Measurements from ENCODE around the gene PACSIN1.
A peak's percentile ranks its signal among the peaks of the same experiment; 100 is the strongest.

The PACSIN1 gene, protein sequence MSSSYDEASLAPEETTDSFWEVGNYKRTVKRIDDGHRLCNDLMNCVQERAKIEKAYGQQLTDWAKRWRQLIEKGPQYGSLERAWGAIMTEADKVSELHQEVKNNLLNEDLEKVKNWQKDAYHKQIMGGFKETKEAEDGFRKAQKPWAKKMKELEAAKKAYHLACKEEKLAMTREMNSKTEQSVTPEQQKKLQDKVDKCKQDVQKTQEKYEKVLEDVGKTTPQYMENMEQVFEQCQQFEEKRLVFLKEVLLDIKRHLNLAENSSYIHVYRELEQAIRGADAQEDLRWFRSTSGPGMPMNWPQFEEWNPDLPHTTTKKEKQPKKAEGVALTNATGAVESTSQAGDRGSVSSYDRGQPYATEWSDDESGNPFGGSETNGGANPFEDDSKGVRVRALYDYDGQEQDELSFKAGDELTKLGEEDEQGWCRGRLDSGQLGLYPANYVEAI
- 12.0 to 12.2 reads per million in 2 donors for total RNA-seq

DNA sequence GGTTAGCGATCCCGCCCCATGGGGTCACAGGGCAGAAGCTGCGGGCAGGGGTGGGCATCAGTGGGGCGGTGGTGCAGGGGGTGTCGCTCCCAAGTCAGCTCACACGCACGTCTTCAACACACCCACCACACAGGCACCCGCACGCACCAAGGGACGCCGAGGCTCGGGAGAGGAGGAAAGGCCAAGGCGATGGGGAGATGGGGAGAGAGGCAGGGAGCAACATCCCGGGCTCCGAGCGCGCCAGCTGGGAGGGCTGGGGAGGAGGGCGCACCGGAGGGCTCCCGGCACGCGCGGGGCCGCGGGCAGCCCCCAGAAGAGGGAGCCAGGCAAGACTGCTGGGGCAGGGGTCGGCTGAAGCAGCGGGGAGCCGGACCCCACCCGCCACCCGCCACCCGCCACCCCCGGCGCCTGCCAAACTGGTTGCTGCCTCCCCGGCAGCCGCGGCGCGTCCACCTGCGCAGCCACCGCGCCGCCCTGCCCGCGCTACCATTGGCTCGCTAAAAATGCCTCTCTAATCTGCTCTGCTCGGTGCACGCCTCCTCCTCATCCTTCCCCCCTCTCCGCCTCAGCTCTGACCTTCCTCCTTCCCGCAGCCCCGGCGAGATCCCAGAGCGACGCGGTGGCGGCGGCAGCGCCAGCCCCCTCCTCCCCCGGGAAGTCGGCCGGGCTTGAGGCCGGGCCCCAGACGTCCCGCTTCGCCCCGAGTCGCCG, at the start of gene PACSIN1:
PACSIN1 (plus strand) TSS at position 546 of the 711 bp plus-strand sequence. CDS start 60,230 bp downstream, outside the sequence.
- no peak for DNase-seq

DNA sequence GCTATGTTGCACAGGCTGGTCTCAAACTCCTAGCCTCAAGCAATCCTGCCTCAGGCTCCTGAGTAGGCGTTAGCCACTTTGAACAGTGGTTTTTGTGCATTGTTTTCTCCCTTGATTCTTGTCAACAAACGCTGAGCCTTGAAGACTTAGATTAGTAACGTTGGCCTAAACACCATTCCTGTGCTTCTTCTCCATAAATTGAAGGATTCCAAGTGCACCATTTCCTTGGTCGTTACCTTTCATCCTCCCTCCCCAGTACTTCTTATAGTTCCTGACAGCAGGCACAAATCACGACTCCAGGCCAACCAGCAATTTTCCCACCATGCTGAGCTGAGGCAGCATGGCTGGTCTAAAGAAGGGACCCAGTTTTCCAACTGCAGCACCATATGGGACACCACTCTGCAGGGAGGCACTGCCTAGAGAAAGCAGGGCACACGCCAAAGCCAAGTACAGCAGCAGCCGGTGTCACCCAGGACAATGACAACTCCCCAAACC, 49.0 kb upstream of the PACSIN1 start:
- DNase-seq: no peak

DNA sequence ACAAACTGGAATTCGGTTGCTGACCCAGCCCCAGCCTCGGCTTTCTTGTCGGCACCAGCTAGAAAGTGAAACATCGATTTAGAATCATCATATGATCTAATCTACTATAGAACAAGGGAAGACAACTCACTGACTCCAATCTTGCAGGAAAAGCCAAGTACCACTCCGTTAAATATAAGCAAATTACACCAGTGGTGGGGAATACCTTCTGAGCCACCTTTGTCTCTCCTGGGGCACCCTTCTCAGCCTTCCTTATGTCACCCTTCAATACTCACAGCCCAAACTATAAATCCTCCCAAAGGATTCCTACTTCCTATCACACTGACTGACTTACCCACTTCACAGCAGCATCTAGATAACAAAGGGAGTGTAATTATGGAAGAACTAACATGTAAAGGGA, 47.5 kb upstream of the PACSIN1 start:
- DNase-seq: no peak

DNA sequence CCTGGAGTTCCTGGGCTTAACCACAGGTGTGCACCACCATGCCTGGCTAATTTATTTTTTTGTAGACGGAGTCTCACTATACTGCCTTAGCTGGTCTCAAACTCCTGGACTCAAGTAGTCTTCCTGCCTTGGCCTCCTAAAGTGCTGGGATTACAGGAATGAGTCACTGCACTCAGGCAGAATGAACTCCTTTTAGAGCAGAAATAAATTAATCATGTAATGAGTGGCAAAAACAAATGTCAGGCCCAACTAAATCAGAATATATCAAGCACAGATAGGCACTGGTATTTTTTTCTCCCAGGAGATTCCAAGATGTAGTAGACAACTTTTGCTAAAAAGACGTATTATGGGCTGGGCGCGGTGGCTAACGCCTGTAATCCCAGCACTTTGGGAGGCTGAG, 42.6 kb upstream of the PACSIN1 start:
- no peak for DNase-seq

DNA sequence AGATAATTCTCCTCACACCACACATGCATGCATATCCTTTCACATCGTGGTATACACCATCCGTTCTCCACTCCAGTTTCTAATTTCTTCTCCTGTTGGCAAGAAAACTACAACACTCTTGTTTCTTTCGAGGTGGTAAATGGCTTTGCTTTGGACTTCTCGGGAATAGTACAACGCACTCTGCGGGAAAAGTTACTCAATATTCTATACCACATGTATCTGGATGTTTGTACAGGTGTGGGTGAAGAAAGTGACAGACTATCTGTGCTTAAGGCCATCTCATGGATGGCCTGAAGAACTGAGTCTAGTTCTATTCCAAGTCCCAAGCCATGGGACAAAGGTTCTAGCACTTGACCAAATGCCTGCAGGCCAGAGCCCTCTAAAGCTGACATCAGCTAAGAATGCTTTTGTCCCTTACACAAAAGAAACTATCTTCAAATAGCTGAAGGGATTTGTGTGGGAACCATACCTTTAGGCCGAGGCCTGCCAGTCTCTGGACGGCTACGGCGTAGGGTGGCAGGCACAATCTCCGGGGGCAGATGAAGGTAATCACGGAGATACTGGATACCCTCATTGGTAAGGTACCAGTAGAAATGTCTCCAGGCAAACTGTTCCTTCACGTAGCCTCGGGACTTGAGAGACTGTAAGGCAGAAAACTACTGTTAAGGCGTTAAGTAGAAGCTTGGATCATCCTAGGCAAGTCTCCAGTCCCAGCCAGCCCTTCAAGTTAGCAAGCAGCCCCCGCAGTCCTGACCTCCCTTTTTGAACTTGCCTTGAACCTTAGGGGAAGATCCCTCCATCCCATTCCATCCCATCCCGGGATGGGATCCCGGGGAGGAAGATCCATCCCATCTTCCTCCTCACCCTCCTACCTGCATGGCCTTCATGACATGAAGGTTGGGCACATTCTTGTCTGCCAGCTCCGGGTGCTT, 41.4 kb upstream of the PACSIN1 start:
- no peak for DNase-seq

DNA sequence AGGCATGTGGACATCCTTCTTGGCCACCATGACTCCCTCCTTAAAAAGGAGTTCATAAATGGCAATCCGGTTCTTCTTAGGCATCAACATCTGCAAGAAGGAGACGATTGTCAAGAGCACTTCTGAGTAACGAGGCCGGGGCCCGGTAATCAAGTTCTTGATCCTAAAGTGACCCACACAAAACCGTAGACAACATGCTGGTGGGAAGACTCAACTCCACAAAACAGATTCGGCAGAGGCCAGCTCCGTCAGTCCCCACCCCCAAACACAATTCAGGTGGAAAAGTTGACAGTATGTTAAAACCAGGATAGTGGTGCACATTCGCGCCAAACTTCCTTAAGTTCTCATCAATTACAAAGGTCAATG, 40.8 kb upstream of the PACSIN1 start:
- no peak for DNase-seq

DNA sequence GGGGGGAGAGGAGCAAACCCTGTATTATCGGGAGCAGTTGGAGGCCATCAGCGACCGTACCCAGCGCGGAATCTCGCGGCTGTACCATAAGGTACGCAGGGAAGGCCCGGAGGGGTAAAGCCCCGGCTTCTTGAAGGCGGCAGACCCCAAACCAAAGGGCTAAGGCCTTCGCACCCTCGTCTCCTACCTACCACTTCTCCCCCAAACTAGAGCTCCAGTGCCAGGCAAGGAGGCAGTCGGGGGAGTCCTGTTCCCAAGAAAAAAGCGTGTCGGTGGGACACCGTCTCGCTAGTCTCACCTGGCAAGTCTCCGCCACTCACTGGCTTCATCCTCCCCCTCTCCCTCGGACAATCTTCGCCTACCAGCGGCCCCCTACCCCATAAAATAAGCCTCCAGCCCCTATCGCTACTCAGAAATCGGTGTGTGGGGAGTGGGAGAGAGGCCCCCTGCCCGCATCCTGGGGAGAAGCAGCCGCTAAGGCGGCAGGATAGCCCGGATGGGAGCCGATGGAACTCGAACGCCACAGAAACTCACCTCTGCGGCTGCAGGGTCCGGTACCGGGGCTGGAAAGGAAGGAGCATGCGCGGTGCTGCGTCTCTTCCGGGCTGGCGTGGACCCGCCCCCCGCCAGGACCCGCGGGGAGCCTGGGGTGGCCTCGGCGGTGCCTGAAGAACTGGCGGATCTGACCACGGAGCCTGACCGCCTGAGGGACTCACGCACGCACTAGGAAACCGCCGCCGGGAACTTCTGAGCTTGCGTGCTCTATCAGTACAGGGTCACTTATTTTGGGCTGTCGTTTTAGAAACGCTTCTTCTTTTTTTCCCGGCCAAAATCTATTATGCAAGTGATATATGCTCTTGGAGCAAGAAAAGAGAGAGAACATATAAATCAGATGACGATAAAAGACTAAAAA, 40.1 kb upstream of the PACSIN1 start, which contains the start of gene RPS10:
RPS10 (minus strand) TSS at position 572 of the 913 bp plus-strand sequence. CDS start 848 bp downstream, outside the sequence.
- peak; percentile 75 for DNase-seq

DNA sequence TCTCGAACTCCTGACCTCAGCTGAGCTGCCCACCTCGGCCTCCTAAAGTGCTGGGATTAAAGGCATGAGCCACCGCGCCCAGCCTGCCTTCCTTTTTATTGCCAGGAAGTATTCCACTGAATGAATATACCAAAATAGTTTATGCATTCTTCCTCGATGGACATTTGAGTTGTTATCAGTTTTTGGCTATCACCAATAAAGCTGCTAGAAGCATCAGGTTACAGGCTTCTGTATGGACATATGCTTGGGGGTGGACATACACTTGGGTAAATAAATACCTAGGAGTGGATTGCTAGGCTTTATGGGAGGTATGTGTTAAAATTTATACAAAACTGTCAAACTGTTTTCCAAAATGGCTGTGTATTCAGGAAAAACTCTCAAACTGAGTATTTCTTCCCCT, 30.0 kb upstream of the PACSIN1 start:
- DNase-seq: no peak

DNA sequence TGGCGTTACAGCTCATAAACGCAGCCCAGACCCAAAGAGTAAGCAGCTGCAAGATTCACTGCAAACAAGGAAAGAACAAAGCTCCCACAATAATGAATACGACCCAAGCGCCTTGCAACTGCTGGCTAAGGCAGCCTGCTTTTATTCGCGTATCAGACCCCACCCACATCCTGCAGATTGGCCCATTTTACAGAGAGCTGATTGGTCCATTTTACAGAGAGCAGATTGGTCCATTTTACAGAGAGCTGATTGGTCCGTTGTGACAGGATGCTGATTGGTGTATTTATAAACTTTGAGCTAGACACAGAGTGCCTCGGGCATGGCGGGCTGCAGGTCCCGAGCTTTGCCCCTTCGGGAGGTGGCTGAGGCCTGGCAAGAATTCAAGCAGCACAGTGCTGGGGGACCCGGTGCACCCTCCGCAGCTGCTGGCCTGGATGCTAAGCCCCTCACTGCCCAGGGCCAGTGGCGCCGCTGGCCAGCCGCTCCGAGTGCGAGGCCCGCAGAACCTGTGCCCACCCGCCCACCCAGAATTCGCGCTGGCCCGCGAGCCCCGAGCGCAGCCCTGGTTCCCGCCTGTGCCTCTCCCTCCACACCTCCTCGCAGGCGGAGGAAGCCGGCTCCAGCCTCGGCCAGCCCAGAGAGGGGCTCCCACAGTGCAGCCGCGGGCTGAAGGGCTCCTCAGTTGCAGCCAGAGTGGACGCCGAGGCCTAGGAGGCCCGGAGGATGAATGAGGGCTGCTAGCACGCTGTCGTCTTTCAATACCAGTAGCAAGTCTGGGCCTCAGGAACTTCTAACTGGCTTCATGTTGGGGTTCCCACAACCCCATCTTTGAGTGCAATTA, 28.9 kb upstream of the PACSIN1 start:
- DNase-seq: no peak

DNA sequence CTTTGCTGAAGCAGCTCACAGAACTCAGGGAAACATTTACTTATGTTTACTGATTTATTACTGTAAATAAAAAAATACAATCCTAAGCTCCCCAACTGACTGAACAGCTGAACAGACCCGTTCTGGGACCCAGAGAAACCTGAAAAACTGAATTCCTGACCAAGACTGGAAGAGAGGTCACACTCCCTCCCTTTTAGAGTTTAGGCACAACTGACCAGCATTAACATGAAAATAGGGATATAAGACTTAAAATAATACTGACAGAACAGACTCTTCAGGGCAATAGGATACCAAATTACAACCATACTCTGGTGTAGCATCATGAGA, 28.3 kb upstream of the PACSIN1 start:
- no peak for DNase-seq

DNA sequence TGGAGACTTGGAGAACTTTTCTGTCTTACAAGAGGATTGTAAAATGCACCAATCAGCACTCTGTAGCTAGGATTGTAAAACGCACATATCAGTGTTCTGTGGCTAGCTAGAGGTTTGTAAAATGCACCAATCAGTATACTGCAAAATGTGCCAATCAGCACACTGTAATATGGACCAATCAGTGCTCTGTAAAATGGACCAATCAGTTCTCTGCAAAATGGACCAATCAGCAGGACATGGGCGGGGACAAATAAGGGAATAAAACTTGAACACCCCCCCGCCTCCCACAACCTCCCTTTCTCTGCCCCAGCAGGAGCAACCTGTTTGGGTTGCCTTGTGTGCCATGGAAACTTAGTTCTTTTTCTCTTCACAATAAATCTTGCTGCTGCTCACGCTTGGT, 27.2 kb upstream of the PACSIN1 start:
- DNase-seq: no peak

DNA sequence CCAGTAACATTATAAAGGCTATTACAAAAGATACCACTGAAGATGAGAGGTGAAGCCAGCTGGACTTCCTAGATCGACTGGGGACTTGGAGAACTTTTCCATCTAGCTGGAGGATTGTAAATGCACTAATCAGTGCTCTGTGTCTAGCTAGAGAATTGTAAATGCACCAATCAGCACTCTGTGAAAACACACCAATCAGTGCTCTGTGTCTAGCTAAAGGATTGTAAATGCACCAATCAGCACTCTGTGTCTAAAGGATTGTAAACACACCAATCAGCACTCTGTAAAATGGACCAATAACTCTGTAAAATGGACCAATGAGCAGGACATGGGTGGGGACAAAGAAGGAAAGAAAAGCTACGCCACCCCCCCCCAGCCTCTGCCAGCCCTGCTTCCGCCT, 26.4 kb upstream of the PACSIN1 start:
- DNase-seq: no peak

DNA sequence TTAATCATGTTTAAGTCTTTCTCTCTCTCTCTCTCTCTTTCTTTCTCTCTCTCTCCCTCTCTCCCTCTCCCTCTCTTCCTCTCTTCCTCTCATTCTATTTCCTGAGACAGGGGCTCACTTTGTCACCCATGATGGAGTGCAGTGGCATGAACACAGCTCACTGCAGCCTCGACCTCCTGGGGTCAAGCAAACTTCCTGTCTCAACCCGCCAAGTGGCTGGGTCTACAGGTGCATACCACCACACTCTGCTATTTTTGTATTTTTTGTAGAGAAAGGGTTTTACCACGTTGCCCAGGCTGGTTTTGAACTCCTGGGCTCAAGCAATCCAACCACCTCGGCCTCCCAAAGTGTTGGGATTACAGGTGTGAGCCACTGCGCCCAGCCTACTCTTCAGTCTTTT, 24.4 kb upstream of the PACSIN1 start:
- no peak for DNase-seq

DNA sequence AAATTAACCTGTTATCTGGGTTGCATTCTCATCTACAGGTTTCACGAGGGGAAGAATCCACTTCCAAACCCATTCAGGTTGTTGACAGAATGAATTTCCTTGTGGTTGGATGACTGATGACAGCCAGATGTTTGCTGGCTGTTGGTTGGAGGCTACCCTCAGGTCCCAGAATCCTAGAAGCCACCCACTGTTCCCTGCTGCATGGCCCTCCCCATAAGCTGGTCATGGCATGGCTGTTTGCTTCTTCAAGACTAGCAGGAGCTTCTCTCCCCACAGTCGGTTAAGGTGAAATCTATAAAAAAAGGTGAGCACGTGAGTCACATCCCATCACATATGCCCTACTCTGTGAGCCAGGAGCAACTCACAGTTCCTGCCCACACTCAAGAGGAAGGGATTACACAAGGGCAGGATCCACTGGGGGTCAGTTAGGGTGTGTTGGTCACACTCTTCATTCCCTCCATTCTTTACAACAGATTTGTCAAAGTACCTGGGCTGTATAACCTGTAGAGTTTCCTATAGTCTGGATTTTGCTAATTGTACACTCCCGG, 20.5 kb upstream of the PACSIN1 start:
- no peak for DNase-seq

DNA sequence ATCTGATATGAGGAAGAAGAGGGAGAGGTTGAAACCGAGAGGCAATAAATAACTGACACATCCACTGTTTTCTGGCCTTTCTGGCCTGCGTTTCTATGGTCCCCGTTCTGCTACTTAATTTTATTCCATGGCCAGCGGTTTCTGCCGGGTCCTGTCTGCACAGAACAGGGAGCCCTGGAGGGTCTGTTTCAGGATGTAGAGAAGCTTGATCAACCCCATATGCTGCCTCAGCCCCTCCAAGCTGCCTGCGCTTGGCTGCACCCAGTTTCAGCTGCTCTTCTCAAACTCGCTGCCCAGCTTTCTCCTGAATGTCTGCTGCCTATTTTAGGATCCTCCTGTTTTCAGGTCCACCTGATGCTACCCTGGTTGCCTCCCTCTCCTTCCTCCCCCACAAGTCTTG, 18.5 kb upstream of the PACSIN1 start:
- DNase-seq: no peak

DNA sequence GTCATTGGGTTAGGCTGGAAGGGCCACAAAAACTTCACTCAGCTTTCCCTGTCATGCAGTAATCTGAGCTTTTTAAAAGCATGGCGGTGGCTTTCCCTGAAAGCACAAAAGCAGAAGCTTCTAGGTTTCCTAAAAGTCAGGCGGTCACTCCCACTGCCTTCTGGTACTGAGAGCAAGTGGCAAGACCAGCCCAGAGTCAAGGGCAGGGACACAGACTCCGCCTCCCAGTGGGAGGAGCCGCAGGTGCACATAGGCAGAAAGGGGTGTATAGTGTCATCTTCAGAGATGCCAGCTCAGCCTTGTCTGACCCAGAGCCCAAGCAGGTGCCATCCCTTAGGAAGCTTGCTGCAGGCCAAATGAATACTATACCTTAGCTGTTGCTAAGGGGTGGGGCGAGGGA, 18.0 kb upstream of the PACSIN1 start:
- DNase-seq: no peak

DNA sequence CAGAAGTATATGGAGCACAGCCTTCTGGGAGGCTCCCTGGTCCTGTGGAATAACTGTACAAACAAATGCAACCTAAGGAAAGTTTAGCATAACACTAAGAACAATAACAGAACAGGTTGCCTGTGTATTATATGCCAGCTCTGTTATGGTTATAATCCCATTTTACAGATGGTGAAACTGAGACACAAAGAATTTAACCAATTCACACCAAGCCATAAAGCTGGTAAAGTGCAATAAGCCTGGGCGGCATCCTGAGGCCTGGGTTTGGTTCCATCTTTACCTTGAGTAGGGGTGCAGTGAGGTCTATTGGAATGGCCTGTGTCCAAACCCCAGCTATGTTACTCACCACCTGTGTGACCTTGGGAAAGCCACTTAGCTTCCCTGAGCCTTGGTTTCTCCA, 14.7 kb upstream of the PACSIN1 start:
- DNase-seq: no peak

DNA sequence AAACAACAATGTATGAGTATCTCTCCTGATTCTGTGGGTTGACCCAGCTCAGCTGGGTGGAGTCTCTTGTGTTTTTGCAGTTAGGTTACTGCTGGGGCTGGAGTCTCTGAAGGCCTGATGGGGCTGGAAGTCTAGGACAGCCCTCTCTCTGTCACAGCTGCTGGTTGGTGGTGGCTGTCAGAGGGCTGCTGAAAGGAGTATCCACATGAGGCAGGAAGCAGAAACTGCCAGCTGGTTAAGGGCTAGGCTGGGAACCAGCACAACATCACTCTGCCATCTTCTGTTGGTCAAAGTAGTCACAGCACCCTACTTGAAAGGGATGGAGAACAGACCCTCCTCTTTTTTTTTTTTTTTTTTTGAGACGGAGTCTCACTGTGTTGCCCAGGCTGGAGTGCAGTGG, 10.0 kb upstream of the PACSIN1 start:
- DNase-seq: no peak

DNA sequence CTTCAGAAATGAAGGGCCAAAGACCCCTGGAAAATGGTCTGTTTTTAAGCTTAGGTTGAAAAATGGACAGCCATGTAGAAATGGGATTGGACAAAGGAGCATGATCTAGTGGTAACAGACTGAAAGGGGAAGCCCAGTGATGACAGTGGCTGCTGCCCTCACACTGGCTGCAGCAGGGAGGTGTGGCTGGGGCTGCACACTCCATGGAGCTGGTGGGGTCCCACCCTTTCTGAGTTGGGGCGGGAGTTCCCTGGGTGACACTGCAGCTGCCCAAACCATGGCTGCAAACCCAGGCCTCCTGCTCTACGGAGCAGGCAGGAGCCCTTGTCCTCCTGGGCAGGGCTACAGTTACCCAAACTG, 8.5 kb upstream of the PACSIN1 start:
- DNase-seq: no peak

All from activated gamma-delta T cell (primary cell).